Measurements from ENCODE around the gene RAET1L. TPM values are rescaled to one million over a fixed set of nuclear protein-coding genes. Genes with fewer than 3 reads are reported as not detected.
"Not testable (repeated sequence)": the region's sequence is repeated elsewhere in the genome, so short reads cannot be mapped to it uniquely, and the experiment has no call there.

Gene RAET1L
- total and polyA plus RNA-seq, 11 donors: not detected

- Histone ChIP-seq H3K4me3 (no peak overlapping the region), H3K27ac (no peak overlapping the region), H3K27me3 (peaks cover 21 to 87% (median 64%) of the 10 kb centered on the region in 9 donors), H3K36me3 (no peaks in the 10 kb centered on the region), H3K9me3 (no peaks in the 10 kb centered on the region), H3K4me1 (peaks cover under 1 to 12% (median 8%) of the 10 kb centered on the region in 12 donors)
- intact Hi-C loops (cut with DNase I): no loop called here
- 67 to 75% (median 70%) methylated on average over 6 of the region's 6 CpGs for WGBS, 4 donors
- TF ChIP-seq CTCF (IDR thresholded peaks at IDR 0.05): no peak
- no peak for TF ChIP-seq POLR2A (IDR thresholded peaks at IDR 0.05)
- ATAC-seq (no peak), DNase-seq (no peak)
These were observed 30.0 kb downstream of the RAET1L start for GRCh38 chr6:149995235-149995750.

- intact Hi-C loops (cut with DNase I): no loop called here
- WGBS, 4 donors: 39 to 63% (median 46%) methylated on average over 4 of the region's 4 CpGs
- Histone ChIP-seq H3K4me1 (peaks cover 3 to 18% (median 12%) of the 10 kb centered on the region in 12 donors), H3K36me3 (no peaks in the 10 kb centered on the region), H3K4me3 (no peak overlapping the region), H3K27ac (no peak overlapping the region), H3K27me3 (peaks cover 43 to 100% (median 94%) of the 10 kb centered on the region in 9 donors), H3K9me3 (peaks cover 0 to 15% (median 5%) of the 10 kb centered on the region in 12 donors)
- no peak for TF ChIP-seq POLR2A (IDR thresholded peaks at IDR 0.05)
- ATAC-seq: no peak
- DNase-seq: no peak
These were observed 33.5 kb downstream of the RAET1L start for GRCh38 chr6:149991838-149992237.

GRCh38 chr6:149991472-149991795 is 33.9 kb downstream of the RAET1L start:
- H3K36me3 ChIP-seq; intact Hi-C loops (cut with DNase I); ATAC-seq; H3K4me3 ChIP-seq; H3K27ac ChIP-seq; DNase-seq: not testable (repeated sequence)
- H3K27me3 ChIP-seq: peaks cover 45 to 100% (median 96%) of the 10 kb centered on the region in 9 donors
- peaks cover 3 to 18% (median 12%) of the 10 kb centered on the region in 12 donors for H3K4me1 ChIP-seq
- H3K9me3 ChIP-seq: peaks cover 0 to 15% (median 5%) of the 10 kb centered on the region in 12 donors
- 1 to 5% (median 2%) methylated on average over 6 to 7 of the region's 7 CpGs for WGBS, 4 donors

- WGBS, 4 donors: 1 to 2% (median 1%) methylated on average over 23 to 49 of the region's 49 CpGs
- Histone ChIP-seq H3K4me3 (peak overlapping the region in 9 of 12 donors; percentile 1 to 43 (median 22)), H3K27ac (no peak overlapping the region), H3K27me3 (peaks cover 45 to 100% (median 97%) of the 10 kb centered on the region in 9 donors), H3K4me1 (peaks cover 3 to 18% (median 12%) of the 10 kb centered on the region in 12 donors), H3K36me3 (no peaks in the 10 kb centered on the region), H3K9me3 (peaks cover 0 to 15% (median 5%) of the 10 kb centered on the region in 12 donors)
- DNase-seq (no peak), ATAC-seq (no peak)
- intact Hi-C loops (cut with DNase I): no loop called here
- TF ChIP-seq POLR2A (IDR thresholded peaks at IDR 0.05) (no peak), CTCF (IDR thresholded peaks at IDR 0.05) (no peak)
These were observed 34.5 kb downstream of the RAET1L start for GRCh38 chr6:149990661-149991471.

GRCh38 chr6:149990212-149990660 is 35.1 kb downstream of the RAET1L start:
- Histone ChIP-seq H3K4me1 (peaks cover 3 to 18% (median 12%) of the 10 kb centered on the region in 12 donors), H3K36me3 (no peaks in the 10 kb centered on the region), H3K9me3 (peaks cover 0 to 15% (median 5%) of the 10 kb centered on the region in 12 donors), H3K27ac (no peak overlapping the region), H3K4me3 (peak overlapping the region in 6 of 12 donors; percentile 18 to 43 (median 30)), H3K27me3 (peaks cover 45 to 100% (median 97%) of the 10 kb centered on the region in 9 donors)
- ATAC-seq (no peak), DNase-seq (no peak)
- intact Hi-C loops (cut with DNase I): no loop called here
- WGBS, 4 donors: 2 to 3% (median 2%) methylated on average over 30 to 32 of the region's 32 CpGs
- TF ChIP-seq CTCF (IDR thresholded peaks at IDR 0.05) (no peak), POLR2A (IDR thresholded peaks at IDR 0.05) (no peak)
